Lower leg skin (tissue), 4 donors: ENCODE measurements around the gene VPS39. TPM values are rescaled to one million over a fixed set of nuclear protein-coding genes. Genes with fewer than 3 reads are reported as not detected.

Experiments used
- DNase-seq, 2 donors: peaks; one replicate each; pipeline ENCODE4 v3.0.0-alpha.2; 2019; ENCODE audit warnings: low spot score in 2 of 2
- H3K4me3 ChIP-seq: fragments of 200-600 bp; sonication (generic); 2 replicates; pipeline ENCODE4 v1.5.1; 2017; ENCODE audit warnings: mild to moderate bottlenecking, low read depth; ENCODE audit not compliant: poor library complexity, severe bottlenecking
- POLR2A ChIP-seq, 2 donors: fragments of 450-650 bp; IDR thresholded peaks; one replicate each; pipeline ENCODE4 v1.6.1; 2016 to 2017; ENCODE audit warnings: antibody characterized with exemption in 2 of 2, mild to moderate bottlenecking in 1 of 2, moderate library complexity in 1 of 2
- WGBS, 2 donors: methylation state at CpG; one replicate each; pipeline ENCODE4 v1.1.5; 2018; 5-methylcytosine and 5-hydroxymethylcytosine counted together
- intact Hi-C: fragments of 100-400 bp; cut with DNase I; formaldehyde crosslinking; loops from one replicate; pipeline ENCODE4 v1.15.0; 2023; ENCODE audit warnings: low total_unique reads
- total RNA-seq, 4 donors: library from RNA; depleted of rRNA; stranded (reverse); fragments of >200 nt; gene quantifications; one replicate each; pipeline ENCODE4 v1.1.0, GENCODE V29; 2016
- TF ChIP-seq, protein P1 (sequence below), 3 donors: fragments of 450-650 bp; IDR thresholded peaks; one replicate each; pipeline ENCODE4 v1.5.1; 2016; ENCODE audit warnings: antibody characterized with exemption in 3 of 3, mild to moderate bottlenecking in 3 of 3, moderate library complexity in 2 of 3

Gene VPS39
- total RNA-seq, 4 donors from 2014 or later: 41.8 to 64.6 (median 51.5) TPM

DNA sequence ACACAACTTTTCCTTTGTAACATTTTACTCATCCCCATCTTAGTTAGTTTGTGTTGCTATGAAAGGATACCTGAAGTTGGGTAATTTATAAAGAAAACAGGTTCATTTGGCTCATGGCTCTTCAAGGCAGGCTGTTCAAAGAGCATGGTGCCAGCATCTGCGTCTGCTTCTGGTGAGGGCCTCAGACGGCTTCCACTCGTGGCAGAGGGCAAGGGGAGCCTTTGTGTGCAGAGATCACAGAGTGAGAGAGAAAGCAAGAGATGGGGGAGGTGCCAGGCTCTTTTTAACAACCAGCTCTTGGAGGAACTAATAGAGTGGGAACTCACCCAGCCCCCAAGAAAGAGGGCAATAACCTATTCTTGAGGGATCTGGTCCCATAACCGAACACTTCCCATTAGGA lies 74.7 kb downstream of the VPS39 start:
- WGBS, 2 donors: 84 to 92% methylated on average over 4 of the region's 4 CpGs
- peak; percentile 4 to 52 for DNase-seq
- TF ChIP-seq, protein P1, sequence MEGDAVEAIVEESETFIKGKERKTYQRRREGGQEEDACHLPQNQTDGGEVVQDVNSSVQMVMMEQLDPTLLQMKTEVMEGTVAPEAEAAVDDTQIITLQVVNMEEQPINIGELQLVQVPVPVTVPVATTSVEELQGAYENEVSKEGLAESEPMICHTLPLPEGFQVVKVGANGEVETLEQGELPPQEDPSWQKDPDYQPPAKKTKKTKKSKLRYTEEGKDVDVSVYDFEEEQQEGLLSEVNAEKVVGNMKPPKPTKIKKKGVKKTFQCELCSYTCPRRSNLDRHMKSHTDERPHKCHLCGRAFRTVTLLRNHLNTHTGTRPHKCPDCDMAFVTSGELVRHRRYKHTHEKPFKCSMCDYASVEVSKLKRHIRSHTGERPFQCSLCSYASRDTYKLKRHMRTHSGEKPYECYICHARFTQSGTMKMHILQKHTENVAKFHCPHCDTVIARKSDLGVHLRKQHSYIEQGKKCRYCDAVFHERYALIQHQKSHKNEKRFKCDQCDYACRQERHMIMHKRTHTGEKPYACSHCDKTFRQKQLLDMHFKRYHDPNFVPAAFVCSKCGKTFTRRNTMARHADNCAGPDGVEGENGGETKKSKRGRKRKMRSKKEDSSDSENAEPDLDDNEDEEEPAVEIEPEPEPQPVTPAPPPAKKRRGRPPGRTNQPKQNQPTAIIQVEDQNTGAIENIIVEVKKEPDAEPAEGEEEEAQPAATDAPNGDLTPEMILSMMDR (IDR thresholded peaks at IDR 0.05): no peak
- TF ChIP-seq POLR2A (IDR thresholded peaks at IDR 0.05): no peak
- H3K4me3 ChIP-seq: no peak overlapping the region
- intact Hi-C loops: no loop called here

DNA sequence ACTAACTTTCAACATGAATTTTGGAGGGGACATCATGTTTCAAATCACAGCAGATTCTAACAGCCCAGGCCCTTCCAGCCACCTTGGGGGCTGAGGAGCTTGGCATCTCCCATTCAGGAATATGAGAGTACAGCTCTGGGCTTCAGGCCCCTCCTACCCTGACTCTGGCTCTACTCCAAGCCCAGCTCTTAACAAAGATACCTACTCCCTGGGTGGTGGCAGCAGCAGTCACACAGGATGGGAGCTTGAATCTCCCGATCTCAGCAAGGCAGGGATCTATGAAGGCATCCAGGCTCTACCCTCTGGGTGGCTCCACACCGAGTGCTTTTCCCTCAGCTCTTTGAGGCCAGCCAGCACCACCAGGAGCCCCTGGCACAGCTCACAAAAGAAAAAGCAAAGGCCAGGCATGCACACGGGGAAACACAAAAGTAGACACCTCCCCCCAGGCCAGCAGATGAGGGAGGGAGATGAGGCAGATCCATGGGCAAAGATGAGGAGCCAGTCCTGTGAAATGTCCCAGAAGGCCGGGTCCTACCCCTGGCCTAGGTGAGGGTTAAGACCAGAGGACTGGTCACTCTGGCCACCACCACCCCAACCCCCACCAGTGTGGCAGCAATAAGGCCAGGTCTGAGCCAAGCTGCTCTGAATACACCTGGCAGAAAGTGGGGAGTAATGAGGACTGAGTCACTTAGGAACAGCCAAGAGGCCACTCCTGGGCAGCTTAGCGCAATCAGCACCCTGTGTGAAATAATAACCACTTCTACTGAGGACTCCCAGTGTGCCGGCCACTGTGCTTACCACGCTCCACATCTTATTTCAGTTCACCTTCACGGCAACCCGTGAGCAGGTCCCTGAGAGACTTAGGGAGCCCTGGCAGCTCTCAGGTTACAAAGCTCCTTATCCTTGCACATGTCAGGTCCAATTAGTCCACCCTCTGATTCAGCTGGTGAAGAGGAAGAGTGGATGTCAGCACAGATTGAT lies 76.0 kb downstream of the VPS39 start:
- WGBS, 2 donors: 72 to 82% methylated on average over 9 of the region's 9 CpGs
- no peak overlapping the region for H3K4me3 ChIP-seq
- peak in 1 of 2 donors; percentile 12 for DNase-seq
- TF ChIP-seq, protein P1 (IDR thresholded peaks at IDR 0.05): no peak
- no peak for TF ChIP-seq POLR2A (IDR thresholded peaks at IDR 0.05)
- intact Hi-C loops: no loop called here

DNA sequence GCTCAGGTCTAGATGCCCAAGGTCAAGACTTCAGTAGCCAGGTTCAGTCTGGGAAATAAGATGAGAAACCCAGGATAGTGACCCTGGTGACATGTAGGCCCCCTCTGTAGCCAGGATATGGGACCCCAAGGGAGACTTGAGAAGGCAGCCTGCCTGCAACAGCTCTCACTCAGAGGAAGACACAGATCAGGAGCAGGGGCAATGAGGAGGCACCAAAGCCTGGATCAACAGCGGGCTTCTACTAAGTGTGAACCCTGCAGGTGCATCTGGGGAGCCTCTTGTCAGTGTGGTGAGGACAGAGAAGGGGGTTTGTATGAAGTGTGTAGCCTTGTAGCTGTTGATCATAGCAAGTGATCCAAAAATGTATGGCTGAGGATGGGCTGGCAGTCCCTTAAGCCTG lies 77.1 kb downstream of the VPS39 start:
- intact Hi-C loops: no loop called here
- H3K4me3 ChIP-seq: no peak overlapping the region
- 80 to 100% methylated on average over 1 of the region's 1 CpG for WGBS, 2 donors
- DNase-seq: peak in 1 of 2 donors; percentile 6
- no peak for TF ChIP-seq POLR2A (IDR thresholded peaks at IDR 0.05)
- TF ChIP-seq, protein P1 (IDR thresholded peaks at IDR 0.05): no peak

DNA sequence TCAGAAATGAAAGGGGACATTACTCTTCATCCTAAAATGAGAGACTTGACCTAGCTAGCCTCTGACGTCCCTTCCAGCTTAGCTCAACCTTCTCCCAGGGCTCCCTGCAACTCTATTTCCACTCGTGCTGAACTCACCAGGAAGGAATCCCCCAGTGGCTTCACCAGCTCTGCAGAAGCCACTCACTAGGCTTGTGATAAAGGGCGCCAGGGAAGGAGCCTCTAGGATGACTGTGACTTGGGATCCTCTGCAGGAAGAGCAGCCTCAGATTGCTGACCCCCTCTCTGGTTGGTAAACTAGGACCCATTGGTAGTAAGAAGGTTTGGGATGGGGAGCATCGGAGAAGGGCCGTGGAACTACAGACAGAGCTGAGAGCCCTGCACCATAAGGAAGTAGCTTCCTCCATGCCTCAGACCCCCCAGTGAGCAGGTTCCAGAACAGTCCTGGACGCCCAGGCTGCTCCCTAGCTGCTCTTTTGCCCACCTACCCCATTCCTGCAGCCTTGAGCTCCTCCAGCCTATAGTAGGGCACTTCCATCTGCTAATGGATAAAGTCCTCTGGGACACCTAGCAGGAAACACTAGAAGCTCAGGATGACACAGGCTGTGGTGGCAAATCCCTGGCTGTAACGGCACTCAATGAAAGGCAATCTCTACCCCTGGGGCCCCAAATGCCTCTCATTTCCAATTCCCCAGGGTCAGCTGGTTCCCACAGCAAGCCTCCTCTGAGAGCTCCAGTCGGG lies 77.7 kb downstream of the VPS39 start:
- intact Hi-C loops: no loop called here
- H3K4me3 ChIP-seq: no peak overlapping the region
- DNase-seq: peak in 1 of 2 donors; percentile 4
- TF ChIP-seq, protein P1 (IDR thresholded peaks at IDR 0.05): no peak
- 66 to 71% methylated on average over 8 of the region's 8 CpGs for WGBS, 2 donors

DNA sequence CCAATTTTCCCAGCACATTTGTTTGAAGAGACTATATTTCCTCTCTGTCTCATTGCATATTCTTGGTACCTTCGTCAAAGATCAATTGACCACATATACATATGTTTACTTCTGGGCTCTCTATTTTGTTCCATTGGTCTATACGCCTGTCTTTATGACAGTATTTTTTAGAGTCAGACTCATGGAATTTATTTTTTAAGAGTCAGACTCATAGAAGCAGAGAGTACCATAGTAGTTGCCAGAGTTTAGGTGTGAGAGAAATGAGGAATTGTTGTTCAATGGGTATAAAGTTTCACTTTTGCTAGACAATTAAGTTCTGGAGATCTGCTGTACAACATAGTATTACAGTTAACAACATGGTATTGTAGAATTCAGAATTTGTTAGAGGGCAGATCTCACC lies 78.7 kb downstream of the VPS39 start:
- DNase-seq: no peak
- no peak for TF ChIP-seq POLR2A (IDR thresholded peaks at IDR 0.05)
- TF ChIP-seq, protein P1 (IDR thresholded peaks at IDR 0.05): no peak
- no peak overlapping the region for H3K4me3 ChIP-seq
- intact Hi-C loops: no loop called here
- 84 to 87% methylated on average over 2 of the region's 2 CpGs for WGBS, 2 donors
